ENCODE data around the gene ZDHHC13. TPM values are rescaled to one million over a fixed set of nuclear protein-coding genes. Genes with fewer than 3 reads are reported as not detected.

The ZDHHC13 gene
- total RNA-seq, 1 donor from 2014 or later: 18.2 TPM

GRCh38 chr11:19083166-19083565 is 33.8 kb upstream of the ZDHHC13 start:
- Mint-ChIP-seq H3K27me3 (peaks cover 4% of the 10 kb centered on the region), H3K27ac (no peak overlapping the region), H3K4me3 (no peak overlapping the region), H3K4me1 (ENCODE audit: unreplicated experiment) (peaks cover 4% of the 10 kb centered on the region), H3K36me3 (no peaks in the 10 kb centered on the region), H3K9me3 (peaks cover 7% of the 10 kb centered on the region)
- no peak for DNase-seq (ENCODE audit: extremely low spot score, unreplicated experiment)
- no peak for TF ChIP-seq CTCF (conservative IDR thresholded peaks at IDR 0.05)

GRCh38 chr11:19084661-19085315 is 32.2 kb upstream of the ZDHHC13 start:
- peaks cover 4% of the 10 kb centered on the region for H3K27me3 Mint-ChIP-seq
- H3K4me3 Mint-ChIP-seq: no peak overlapping the region
- no peak for TF ChIP-seq CTCF (conservative IDR thresholded peaks at IDR 0.05)
- DNase-seq (ENCODE audit: extremely low spot score, unreplicated experiment): no peak
- H3K9me3 Mint-ChIP-seq: peaks cover 7% of the 10 kb centered on the region
- no peaks in the 10 kb centered on the region for H3K36me3 Mint-ChIP-seq
- H3K27ac Mint-ChIP-seq: no peak overlapping the region
- peaks cover 4% of the 10 kb centered on the region for H3K4me1 Mint-ChIP-seq (ENCODE audit: unreplicated experiment)

- H3K4me3 Mint-ChIP-seq: no peak overlapping the region
- H3K27ac Mint-ChIP-seq: no peak overlapping the region
- H3K9me3 Mint-ChIP-seq: peaks cover 7% of the 10 kb centered on the region
- DNase-seq (ENCODE audit: extremely low spot score, unreplicated experiment): no peak
- H3K4me1 Mint-ChIP-seq (ENCODE audit: unreplicated experiment): no peaks in the 10 kb centered on the region
- H3K27me3 Mint-ChIP-seq: peaks cover 10% of the 10 kb centered on the region
- no peaks in the 10 kb centered on the region for H3K36me3 Mint-ChIP-seq
- no peak for TF ChIP-seq CTCF (conservative IDR thresholded peaks at IDR 0.05)
Measured at GRCh38 chr11:19087658-19088057, 29.3 kb upstream of the ZDHHC13 start.

GRCh38 chr11:19088791-19089190 is 28.2 kb upstream of the ZDHHC13 start:
- H3K4me1 Mint-ChIP-seq (ENCODE audit: unreplicated experiment): no peaks in the 10 kb centered on the region
- DNase-seq (ENCODE audit: extremely low spot score, unreplicated experiment): no peak
- no peak overlapping the region for H3K27ac Mint-ChIP-seq
- H3K9me3 Mint-ChIP-seq: peaks cover 7% of the 10 kb centered on the region
- H3K36me3 Mint-ChIP-seq: no peaks in the 10 kb centered on the region
- peaks cover 8% of the 10 kb centered on the region for H3K27me3 Mint-ChIP-seq
- TF ChIP-seq CTCF (conservative IDR thresholded peaks at IDR 0.05): no peak
- H3K4me3 Mint-ChIP-seq: no peak overlapping the region

- Mint-ChIP-seq H3K4me3 (no peak overlapping the region), H3K27ac (no peak overlapping the region), H3K9me3 (peaks cover 7% of the 10 kb centered on the region), H3K36me3 (no peaks in the 10 kb centered on the region), H3K27me3 (peaks cover 11% of the 10 kb centered on the region), H3K4me1 (ENCODE audit: unreplicated experiment) (no peaks in the 10 kb centered on the region)
- DNase-seq (ENCODE audit: extremely low spot score, unreplicated experiment): no peak
- TF ChIP-seq CTCF (conservative IDR thresholded peaks at IDR 0.05): no peak
Measured at GRCh38 chr11:19089421-19089820, 27.5 kb upstream of the ZDHHC13 start.
